SH-SY5Y (cell line): ENCODE data around the gene SEMA5B.

Experiments
- GATA2 ChIP-seq: IDR thresholded peaks from 2 replicates; pipeline ENCODE4 v1.6.1; 2011; ENCODE audit warnings: mild to moderate bottlenecking, low read depth, low read length
- GATA3 ChIP-seq: IDR thresholded peaks from 2 replicates; pipeline ENCODE4 v1.6.1; 2011; ENCODE audit warnings: low read depth, mild to moderate bottlenecking, low read length, moderate library complexity

DNA sequence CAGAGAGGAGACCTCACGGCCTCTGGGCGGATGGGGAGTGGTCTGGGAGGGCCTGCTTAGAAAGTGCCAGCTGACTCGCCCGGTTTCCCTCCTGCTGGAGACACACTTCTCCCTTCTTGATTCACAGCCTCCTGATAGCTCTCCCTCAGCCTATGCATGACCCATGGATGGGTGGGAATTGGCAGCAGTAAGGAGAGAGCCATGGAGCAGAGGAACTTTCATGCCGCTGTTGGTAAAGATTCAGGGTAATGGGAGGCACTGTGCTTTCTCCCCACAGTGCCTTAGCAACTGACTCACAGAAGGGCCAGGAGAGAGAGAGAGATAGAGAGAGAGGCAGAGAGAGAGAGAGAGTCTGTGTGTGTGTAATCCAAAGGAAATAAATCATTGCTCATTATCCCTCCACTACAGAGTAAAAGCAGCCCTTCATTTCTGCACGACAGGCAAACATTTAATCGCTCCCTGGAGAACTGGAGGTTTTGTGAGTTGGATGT lies 82.8 kb downstream of the SEMA5B start:
- TF ChIP-seq GATA3 (no peak), GATA2 (no peak)
